NK-92 (cell line): ENCODE results near the gene COCH.

ENCODE experiments used
- DNase-seq: peaks from one replicate; lab custom pipeline; 2025; ENCODE audit not compliant: unreplicated experiment; lab: John Stamatoyannopoulos, UW

The COCH gene

DNA sequence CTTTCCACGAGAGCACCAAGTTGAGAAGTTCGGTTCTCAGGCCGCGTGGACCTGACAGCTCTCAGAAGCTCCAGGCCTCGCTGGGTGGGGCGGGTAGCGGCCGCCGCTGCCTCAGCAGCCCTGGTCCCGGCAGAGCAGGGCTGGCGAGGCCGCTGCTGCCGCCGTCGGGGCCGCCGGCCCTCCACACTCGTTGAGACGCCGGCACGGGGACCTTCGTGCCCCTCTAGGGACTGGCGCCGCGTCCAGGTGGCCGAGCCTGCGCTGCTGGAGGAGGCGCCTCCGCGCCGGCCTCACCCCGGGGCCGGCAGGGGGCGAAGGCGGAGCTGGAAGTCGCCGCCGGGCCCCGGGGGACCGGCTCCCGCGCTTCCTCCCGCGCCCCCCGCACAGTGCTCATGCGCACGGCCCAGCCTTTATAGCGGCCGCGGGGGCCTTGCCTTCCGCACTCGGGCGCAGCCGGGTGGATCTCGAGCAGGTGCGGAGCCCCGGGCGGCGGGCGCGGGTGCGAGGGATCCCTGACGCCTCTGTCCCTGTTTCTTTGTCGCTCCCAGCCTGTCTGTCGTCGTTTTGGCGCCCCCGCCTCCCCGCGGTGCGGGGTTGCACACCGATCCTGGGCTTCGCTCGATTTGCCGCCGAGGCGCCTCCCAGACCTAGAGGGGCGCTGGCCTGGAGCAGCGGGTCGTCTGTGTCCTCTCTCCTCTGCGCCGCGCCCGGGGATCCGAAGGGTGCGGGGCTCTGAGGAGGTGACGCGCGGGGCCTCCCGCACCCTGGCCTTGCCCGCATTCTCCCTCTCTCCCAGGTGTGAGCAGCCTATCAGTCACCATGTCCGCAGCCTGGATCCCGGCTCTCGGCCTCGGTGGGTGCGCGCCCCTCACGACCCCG is at the start of gene COCH:
Gene COCH, plus strand, starts transcription at position 440 of the 879 bp plus-strand sequence. Its CDS starts 380 bp downstream, at position 820.
- no peak for DNase-seq

GRCh38 chr14:30826070-30826469 is 48.3 kb upstream of the COCH start:
- no peak for DNase-seq

- DNase-seq, result no peak
Observed at GRCh38 chr14:30829853-30830252, 44.5 kb upstream of the COCH start.

DNA sequence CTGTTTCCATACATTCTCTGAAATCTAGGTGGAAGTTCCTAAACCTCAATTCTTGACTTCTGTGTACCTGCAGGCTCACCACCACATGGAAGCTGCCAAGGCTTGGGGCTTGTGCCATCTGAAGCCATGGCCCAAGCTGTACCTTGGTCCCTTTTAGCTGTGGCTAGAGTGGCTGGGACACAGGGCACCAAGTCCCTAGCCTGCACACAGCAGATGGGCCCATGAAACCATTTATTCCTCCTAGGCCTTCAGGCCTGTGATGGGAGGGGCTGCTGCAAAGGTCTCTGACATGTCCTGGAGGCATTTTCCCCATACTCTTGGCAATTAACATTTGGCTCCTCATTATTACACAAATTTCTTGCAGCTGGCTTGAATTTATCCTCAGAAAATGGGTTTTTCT is 40.0 kb upstream of the COCH start:
- DNase-seq, result no peak

DNA sequence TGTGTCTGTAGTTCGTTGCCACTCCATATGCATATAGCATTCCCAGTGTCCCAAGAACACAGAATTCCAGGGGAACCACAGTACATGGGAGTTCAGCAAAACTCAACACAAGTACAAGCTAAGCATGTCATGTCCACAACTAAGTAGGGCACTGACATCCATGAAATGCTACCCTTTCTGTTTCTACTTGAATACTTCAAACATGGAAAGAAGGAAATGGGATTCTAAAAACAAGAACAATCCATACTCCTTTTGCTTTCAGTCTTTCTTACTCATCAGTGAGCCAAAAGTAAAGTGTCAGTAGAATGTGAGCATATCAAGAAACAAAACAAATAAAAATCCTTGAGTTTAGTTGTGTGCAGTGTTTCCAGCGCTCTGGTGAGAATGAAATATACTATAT is 36.0 kb upstream of the COCH start:
- no peak for DNase-seq

GRCh38 chr14:30840086-30840779 is 34.1 kb upstream of the COCH start:
- DNase-seq, result no peak

DNA sequence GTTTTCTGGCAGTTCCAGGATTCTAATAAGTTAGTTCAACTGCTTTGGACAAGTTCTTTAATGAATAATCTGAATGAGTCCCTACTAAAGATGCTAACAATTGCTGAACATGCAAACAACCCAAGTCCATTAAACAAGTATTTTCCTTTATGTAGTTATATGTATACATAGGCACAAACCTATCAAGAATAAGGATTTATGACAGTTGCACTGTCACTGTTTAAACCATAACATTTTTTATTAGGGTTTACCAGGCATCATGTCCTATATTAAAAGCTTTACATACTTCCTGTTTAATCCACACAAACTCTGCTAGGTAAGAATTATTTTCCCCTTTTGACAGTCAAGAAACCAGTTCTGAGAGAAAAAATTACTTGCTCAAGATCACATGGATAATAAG is 31.9 kb upstream of the COCH start:
- DNase-seq, result no peak

- DNase-seq, result no peak
Observed at GRCh38 chr14:30848449-30849240, 25.7 kb upstream of the COCH start.

DNA sequence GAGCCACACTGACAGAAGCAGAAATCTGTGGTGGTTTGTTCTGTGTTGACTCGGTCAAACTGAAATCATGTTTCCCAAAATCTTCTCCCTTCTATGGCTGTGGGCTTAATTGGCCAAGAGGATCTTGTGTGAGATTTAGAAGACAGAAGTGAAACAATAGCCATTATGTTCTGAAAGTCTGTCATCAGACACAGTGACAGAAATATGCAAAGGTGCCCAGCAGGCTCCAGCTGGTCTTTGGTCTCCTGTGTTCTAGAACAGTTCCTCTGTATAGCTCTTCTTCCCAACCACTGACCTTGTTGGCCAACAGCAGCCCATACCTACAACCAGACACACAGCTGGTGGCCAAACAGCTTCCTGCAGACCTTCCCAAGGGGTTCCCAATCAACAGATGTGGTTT is 25.0 kb upstream of the COCH start:
- no peak for DNase-seq

GRCh38 chr14:30849983-30850382 is 24.4 kb upstream of the COCH start:
- no peak for DNase-seq

GRCh38 chr14:30853946-30854345 is 20.4 kb upstream of the COCH start:
- no peak for DNase-seq

DNA sequence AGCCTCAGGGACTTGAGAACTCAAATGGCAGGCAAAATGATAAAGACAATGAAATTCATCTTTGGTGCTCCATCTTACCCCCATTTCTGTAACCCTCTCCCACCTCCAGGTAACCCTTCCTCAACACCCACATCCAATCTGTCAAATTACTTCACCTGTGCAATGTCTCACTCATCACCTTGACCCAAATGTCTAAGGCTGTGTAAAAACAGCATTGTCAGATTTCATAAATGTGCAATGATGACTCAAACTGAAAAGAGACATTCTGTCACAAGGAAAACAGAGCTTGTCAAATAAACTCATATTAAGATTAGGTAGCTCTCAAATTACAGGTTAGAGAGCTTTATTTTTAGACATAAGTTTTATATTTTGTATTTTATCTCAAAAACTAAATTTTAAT is 19.9 kb upstream of the COCH start:
- no peak for DNase-seq

GRCh38 chr14:30855345-30856037 is 18.9 kb upstream of the COCH start:
- DNase-seq, result no peak

DNA sequence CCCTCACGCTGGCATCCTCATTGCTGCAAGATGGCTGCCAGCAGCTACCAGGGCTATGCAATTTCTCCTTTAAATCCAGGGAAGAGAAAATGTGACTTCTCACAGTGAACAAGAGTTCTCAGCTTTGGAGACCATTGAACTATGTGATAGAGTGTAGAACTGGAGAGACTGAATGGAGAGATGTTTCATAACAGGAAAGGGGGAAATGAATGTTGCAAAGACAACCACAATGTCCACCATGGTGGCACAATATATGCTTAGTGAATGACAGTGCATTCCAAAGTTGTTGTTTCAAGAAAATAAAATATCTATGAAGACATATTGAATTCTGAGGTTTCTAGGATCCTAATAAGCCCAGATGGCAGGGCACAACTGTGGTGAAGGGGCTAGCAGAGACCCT is 13.2 kb upstream of the COCH start:
- DNase-seq, result no peak

DNA sequence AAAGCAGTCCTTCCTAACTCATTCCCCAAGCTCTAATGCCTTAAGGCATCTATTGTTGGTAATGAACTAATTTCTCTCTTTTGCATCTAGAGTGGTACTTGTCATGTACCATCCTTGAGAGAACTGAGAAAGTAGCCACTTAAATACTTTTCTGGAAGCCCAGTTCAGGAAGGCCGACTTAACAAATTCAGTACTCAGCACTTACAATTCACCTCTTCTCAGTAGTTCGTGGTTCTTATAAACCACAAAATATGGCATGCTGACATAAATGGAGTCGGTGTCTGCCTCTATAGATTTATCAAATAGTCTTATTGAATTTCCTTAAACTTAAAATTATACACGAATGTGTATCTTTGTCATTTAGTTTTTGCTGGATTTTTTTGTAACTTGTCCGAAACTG is 9.4 kb upstream of the COCH start:
- DNase-seq, result no peak

- DNase-seq, result no peak
Observed at GRCh38 chr14:30868736-30869135, 5.6 kb upstream of the COCH start.

DNA sequence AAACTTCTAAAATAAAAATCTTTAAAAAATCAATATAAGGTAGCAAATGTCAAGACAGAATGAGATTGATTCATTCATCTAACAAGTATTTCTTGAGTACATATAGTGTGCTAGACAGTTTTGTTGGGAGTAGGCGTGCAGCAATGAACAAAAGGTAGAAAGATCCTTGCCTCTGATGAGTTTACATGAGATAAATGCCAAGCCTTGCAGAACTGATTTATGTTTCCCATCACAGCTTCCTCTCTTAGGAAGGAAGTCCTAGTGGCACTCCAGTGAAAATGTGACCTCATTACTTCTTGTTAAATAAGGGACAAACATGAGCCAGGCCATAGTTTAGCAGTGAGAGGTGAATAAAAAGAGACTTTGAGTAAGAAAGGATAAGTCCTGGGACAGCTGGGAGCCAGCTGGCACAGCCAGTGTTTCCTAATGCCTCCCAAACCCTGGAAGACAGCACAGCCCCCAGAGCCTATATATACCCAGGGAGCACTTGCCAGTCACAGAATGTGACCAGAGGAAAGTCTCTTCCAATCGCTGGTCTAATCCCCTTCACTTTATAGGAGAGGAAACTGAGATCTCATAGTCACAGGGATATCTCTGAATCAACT is 4.7 kb upstream of the COCH start:
- no peak for DNase-seq

DNA sequence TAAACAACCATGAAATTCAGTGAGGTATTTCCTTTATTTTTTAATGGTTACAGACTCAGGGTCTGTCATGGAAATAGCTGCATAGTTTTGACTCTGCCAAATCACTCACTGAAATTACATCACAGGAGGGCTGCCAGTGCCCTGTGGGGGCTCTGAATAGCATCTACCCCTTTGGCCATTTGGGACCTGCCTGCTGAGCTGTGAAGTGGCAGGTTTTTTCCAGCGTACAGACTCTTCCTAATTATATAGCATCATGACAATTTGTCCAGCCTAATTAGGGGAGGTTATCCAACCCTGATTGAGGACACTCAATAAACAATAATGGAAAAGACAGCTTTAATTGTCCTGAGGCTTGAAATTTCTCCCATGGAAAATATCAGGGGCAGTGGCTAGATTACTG is 1.8 kb upstream of the COCH start:
- no peak for DNase-seq

GRCh38 chr14:30873308-30874119 is 845 bp upstream of the COCH start:
- no peak for DNase-seq
